Stimulated activated CD4-positive, alpha-beta T cell treated with anti-CD3 and anti-CD28 coated beads, Interleukin-4, amount 100 ng/mL, for 1 hour (primary cell): ENCODE measurements around the gene FAM234B.
"Not testable (repeated sequence)": the region's sequence is repeated elsewhere in the genome, so short reads cannot be mapped to it uniquely, and the experiment has no call there.

Source experiments
- DNase-seq: peaks from one replicate; pipeline ENCODE4 v3.0.0-alpha.2; 2020

The FAM234B gene

GRCh38 chr12:13023811-13024530 lies 20.2 kb upstream of the FAM234B start:
- no peak for DNase-seq

GRCh38 chr12:13024531-13024916 lies 19.7 kb upstream of the FAM234B start:
- DNase-seq: no peak

GRCh38 chr12:13026286-13026685 lies 17.9 kb upstream of the FAM234B start:
- no peak for DNase-seq

- no peak for DNase-seq
Measured at GRCh38 chr12:13027032-13027431, 17.1 kb upstream of the FAM234B start.

- no peak for DNase-seq
Measured at GRCh38 chr12:13027508-13027907, 16.7 kb upstream of the FAM234B start.

- no peak for DNase-seq
Measured at GRCh38 chr12:13028825-13029570, 15.2 kb upstream of the FAM234B start.

- DNase-seq: no peak
Measured at GRCh38 chr12:13030541-13031291, 13.5 kb upstream of the FAM234B start.

GRCh38 chr12:13032164-13032563 lies 12.0 kb upstream of the FAM234B start:
- no peak for DNase-seq

GRCh38 chr12:13033476-13033875 lies 10.7 kb upstream of the FAM234B start:
- DNase-seq: no peak

GRCh38 chr12:13035335-13035734 lies 8.8 kb upstream of the FAM234B start:
- not testable (repeated sequence) for DNase-seq

- no peak for DNase-seq
Measured at GRCh38 chr12:13036881-13037280, 7.3 kb upstream of the FAM234B start.

- no peak for DNase-seq
Measured at GRCh38 chr12:13038491-13039161, 5.6 kb upstream of the FAM234B start.

- DNase-seq: no peak
Measured at GRCh38 chr12:13039328-13039956, 4.7 kb upstream of the FAM234B start.

GRCh38 chr12:13041224-13041623 lies 3.0 kb upstream of the FAM234B start:
- no peak for DNase-seq

- DNase-seq: no peak
Measured at GRCh38 chr12:13042666-13043230, 1.4 kb upstream of the FAM234B start.

GRCh38 chr12:13044906-13045299 lies 722 bp downstream of the FAM234B start:
- DNase-seq: no peak

- no peak for DNase-seq
Measured at GRCh38 chr12:13045816-13046215, 1.6 kb downstream of the FAM234B start.

- no peak for DNase-seq
Measured at GRCh38 chr12:13046964-13047363, 2.8 kb downstream of the FAM234B start.

GRCh38 chr12:13049816-13050215 lies 5.6 kb downstream of the FAM234B start:
- no peak for DNase-seq

GRCh38 chr12:13052421-13052820 lies 8.2 kb downstream of the FAM234B start:
- no peak for DNase-seq

GRCh38 chr12:13053617-13054016 lies 9.4 kb downstream of the FAM234B start:
- DNase-seq: not testable (repeated sequence)

GRCh38 chr12:13060581-13060980 lies 16.4 kb downstream of the FAM234B start:
- DNase-seq: no peak
